HG02884 (cell line): ENCODE results near the gene ELOVL6.
A peak's percentile ranks its signal among the peaks of the same experiment; 100 is the strongest.
"Not testable (repeated sequence)": the region's sequence is repeated elsewhere in the genome, so short reads cannot be mapped to it uniquely, and the experiment has no call there.

Experiments
- ATAC-seq: cut with Tn5 transposase; IDR thresholded peaks from one replicate; pipeline ENCODE4 v1.9.1; 2021; ENCODE audit warnings: mild to moderate bottlenecking, moderate library complexity; ENCODE audit not compliant: unreplicated experiment

Gene ELOVL6

DNA sequence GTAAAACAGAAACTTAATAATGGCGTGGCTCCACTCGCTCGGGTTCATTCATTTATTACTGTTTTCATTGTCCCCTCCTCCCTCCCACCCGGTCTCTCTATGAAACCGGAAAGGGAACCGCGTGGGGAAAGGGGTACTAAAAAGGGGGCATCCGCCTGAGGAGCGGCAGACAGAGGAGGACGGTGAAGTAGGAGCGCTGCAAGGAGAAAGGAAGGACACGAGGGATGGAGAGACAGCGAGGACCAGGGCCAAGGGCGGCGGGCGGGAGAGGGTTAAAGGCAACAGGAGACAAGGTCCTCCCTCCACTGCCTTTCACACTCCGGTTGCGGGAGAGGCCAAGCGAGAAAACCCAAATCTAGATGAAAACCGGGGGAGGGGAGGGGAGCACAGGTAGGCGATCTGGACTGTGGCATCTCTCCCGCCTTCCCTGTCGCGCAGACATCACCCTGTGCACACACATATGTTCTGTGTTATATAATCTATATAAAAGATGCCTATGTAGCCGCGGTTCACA, 829 bp downstream of the ELOVL6 start:
- ATAC-seq, result peak; percentile 18

DNA sequence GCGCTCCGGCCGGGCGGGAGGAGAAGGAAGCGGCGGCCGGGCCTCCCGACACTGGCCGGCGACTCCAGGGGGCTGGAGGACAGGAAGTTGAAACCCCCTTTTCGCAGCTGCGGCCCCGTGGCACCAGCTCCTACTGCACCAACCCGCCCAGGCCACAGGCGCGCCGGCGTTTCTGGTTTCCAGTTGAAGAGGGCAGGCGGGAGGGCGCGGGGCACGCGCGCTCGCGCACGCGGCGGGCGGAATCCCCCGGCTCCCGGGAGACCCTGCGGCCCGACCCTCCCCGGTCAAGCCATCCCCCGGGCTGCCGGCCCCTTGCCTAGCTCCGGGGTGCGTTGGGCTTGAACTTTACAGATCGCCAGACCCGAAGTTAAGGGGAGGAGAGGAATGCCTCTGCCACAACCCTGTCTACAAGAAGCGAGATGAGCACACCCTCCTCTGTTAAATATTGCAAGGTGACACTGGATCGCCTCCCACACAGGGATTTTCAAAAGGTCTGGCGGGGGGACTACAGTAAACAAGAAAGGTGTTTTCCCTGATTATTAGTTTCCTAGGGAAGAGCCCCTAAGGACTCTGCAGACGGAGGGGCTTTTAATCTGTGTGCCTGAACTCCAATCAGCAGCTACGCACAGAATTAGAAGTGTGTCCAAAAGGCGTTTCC, 1.4 kb downstream of the ELOVL6 start:
- ATAC-seq, result peak; percentile 14

DNA sequence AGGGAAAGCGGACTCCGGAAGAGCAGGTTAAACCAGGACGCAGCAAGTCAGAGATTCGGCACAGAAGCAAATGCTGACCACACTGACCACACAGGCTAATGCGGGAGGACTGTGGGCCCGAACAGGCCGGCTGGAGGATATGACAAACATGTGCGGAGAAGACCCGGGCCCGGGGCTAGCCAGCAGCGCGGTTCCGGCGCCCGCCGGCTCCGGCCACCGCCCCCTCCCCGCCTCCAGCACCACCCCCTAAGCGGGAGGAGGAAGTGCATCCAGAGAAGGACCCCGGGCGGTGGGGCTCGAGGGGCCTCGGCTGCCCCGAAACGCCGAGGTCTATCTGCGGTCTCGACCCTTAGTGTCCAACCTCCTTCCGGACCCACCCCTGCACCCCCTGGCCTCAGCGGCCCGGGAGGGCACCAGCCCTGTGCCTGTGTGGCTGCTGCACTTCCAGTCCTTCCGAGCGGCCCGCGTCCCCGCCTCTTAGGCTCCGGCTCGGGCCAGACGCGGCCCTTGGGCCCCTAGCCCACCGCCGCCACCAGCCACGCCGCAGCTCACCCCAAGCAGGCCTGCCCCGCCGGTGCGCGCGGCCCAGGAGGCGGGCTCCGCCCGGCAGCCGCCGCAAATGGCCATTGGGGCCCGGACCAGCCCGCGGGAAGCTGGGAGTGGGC, 2.1 kb downstream of the ELOVL6 start:
- ATAC-seq, result peak; percentile 22

DNA sequence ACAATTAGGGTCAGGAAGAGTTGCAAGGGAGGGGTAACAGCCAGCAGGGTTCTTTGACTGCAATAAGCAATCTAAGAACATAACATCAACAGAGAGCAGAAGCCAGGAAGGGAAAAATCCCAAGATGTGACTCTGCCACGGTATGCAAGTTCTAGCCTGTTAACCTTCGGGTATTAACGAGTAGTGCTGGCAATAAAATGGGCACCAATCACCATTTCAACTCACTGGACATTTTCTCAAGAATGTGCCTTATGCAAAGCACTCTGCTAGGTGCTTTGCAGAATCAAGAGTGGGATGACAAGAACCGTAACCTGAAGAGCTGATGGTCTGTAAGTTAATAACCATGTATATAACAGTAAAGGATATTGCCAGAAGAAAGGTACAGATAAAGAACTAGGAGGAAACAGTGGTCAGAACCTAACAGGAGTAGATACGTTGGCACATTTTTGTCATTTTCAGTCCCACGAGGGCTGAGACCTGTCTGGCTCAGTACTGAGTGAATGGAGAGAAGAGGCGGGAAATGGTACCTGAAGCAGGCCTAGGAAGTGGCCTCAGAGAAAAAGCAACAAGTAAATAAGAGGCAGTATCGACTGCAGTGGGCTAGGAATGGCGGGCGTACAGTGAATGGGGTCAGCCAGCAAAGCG, 2.7 kb downstream of the ELOVL6 start:
- ATAC-seq, result peak; percentile 0

DNA sequence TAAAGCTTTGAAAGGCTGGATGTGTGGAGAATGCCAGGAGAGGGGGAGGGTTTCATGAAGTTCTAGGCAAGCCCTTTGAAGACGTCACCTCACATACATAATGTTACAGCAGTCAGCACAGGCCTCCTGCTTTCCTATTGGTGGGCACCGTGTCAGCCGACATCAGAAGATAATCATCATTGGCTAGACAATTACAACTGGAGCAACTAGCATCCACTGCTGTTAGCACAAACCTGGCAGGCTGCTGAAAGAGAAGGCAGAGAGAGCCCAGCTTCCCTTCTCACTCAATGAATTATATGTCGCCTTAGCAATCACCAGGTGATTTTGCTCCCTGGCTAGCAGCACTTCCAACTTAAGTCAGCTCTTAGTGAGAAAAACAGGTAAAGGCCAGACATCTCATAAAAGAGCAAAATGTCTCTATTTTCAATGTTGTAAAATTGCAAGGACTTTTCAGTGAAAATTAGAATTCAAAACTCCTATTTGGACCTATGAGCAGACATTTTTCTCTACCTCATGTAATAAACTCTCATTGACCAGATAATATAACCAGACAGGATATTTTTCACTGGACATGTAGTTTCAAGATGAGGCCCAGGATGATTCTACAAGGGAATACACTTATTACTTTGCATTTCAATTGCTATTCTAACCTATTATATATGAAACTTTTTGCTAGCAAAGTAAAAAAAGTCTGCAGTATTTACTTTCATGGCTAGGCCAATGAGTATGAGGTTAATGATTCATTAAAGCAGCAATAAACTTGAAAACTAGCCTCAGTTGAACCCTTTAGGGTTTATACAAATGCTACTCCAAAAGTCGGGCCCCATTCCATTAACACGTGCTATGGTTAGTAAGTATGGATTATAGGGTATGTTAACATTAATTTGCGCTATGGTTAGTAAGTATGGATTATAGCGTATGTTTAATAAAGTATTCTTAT, 4.3 kb downstream of the ELOVL6 start:
- ATAC-seq, result peak; percentile 76

DNA sequence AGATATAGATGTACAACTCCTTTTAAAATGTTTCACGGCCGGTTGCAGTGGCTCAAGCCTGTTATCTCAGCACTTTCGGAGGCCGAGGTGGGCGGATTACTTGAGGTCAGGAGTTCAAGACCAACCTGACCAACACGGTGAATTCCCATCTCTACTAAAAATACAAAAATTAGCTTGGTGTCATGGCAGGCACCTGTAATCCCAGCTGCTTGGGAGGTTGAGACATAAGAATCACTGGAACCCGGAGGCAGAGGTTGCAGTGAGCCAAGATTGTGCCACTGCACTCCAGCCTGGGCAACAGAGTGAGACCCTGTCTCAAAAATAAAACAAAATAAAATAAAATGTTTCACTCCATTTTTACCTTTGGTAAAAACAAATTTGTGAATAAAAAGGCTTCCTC, 5.1 kb downstream of the ELOVL6 start:
- not testable (repeated sequence) for ATAC-seq

DNA sequence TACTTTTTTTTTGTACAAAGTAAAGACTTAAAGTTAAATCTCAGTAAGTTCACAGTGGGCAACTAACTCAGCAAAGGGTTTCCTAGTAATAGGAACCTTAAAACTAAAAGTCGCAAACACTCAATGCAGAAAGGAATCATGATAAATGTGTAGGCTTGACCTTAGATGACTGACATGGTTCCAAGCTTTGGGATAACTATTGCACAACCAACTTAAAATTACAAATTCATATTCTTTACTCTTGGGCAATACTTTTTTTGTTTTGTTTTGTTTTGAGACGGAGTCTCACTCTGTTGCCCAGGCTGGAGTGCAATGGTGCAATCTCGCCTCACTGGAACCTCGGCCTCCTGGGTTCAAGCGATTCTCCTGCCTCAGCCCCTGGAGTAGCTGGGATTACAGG, 8.2 kb downstream of the ELOVL6 start:
- ATAC-seq, result no peak

DNA sequence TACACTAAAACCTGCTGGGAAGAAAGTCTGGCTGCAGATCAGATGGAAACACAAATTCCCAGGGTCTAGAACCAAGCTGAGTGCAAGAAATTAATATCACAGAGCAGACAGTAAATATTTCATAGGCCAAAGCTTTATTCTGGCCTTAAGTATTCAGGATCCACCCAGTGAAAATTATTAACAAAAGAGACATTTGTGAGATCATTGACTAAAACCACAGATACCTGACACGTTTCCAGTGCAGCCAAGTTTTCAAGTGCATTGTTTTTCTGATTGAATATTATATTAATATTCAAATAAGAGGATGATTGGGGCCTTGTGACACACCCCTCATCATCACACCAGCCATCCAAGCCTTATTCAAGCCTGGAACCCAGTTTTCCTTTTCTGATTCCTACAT, 10.3 kb downstream of the ELOVL6 start:
- no peak for ATAC-seq

DNA sequence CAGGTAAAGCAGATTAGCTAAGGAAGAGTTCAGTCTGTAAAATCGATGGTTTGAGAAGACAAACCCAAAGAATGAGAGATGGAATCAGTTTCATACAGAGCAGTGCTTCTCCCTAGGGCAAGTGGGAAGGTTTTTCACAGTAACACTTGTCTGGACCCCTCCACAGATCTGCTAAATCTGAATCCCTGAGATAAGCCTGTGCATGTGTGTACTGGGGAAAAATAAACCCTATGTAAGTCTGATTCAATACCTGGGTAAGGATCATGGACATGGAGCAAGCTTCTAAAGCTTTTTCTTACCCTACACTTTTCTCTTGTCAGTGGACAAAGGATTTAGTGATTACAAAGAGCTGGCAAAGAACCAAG, 13.6 kb downstream of the ELOVL6 start:
- ATAC-seq, result peak; percentile 13

DNA sequence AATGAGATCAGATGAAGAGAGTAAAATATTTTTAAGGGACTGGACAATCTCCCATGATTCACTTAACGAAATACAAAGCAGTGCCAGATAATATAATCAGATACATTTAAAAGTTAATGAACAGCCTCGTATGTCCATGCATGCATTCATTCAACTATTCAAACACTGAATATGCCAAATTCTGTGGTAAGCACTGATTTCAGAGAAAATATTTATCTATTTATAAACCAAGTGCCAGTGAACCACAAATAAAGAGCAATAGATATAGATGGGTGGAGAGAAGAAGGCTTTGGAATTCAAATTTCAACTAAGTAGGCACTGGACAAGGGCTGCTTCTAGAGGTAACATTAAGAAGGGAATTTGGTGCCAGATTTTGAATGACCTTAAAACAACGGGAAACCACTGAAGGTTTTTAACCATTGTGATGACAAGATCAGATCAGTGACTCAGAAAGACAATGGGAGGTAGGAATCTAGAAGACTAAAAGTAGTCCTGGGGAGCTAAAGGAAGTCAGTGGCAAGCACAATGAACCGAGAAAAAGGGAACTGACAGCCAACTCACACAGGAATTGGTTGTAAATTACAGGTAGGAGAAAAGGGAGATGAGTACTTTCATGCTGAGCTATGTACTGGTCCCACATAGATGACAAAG, 14.2 kb downstream of the ELOVL6 start:
- ATAC-seq, result peak; percentile 47

DNA sequence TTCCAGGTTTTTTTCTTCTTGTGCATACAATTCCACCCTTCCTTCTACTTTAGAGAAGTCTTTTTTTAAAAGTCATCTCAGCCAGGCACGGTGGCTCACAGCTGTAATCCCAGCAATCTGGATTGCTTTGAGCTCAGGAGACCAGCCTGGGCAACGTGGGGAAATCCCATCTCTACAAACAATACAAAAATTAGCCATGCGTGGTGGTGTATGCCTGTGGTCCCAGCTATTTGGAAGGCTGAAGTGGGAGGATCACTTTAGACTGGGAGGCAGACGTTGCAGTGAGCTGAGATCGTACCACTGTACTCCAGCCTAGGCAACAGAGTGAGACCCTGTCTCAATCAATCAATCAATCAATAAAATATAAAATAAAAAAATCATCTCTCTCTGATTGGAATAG, 14.8 kb downstream of the ELOVL6 start:
- ATAC-seq, result no peak

DNA sequence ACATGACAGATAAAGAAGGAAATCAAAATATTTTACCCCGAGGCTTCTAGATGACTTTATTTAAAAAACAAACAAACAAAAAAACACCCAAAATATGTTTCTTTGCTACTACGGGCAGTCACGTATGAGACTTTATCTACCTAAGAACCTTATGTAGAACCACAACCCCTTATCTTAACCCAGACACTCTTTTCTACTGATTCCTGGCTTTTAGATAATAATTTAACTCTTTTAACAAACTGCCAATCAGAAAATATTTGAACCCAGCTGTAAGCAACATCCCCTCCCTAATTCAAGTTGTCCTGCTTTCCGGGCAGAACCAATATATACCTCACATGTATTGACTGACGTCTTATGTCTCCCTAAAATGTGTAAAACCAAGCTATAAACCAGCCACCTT, 15.4 kb downstream of the ELOVL6 start:
- no peak for ATAC-seq

DNA sequence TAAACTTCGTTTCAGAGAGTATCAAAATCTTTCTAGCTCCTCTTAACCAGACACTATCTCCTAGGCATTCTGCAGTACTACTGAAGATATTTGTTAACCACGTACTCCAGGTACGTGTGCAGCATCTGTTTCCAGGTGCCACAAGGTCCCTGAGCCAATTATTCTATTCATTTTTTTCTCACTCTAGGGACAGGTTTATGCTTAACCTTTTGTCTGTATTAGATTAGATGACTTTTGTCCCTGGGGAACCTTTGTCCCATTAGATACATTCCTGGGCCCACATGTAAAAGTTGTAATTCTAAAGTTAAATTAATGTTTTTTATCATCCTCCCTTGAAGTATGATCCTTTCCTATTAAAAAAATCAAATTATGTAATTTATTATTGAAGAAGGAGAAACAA, 16.5 kb downstream of the ELOVL6 start:
- no peak for ATAC-seq

DNA sequence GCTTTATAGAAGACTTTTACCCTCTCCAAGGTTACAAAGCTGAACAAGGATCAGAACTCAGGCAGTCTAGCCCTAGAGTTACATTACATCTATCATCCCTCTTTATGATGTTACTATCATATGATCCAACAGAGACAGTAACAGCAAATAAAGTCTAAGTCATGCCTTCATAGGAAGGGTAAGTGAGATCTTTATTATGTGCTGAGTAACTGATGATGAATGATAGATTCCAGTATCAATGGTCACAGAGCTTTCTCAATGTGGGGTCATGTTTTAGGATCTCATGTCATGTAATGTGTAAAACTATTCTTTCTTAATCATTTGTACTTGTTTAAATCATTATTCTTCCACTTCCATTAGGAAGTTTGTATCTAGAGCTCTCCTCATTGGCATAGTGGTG, 22.8 kb downstream of the ELOVL6 start:
- no peak for ATAC-seq

DNA sequence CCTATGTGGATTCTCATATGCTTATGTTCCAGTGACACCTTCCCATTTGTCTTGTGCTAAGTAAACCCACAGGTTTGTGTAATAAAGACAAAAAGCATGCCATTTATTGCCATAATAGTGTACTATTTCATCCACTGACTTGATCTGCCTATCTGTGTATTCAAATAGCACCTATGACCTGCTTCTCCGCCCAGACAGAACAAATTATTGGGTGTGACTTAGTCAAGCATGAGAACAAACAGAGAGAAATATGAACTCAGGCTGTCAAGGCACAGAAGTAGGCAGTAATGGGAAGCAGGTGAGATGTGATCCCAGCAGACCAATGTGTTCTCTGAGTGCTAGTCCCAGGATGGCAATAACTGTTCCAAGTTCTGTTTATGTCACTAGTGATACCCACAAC, 25.4 kb downstream of the ELOVL6 start:
- ATAC-seq, result no peak

DNA sequence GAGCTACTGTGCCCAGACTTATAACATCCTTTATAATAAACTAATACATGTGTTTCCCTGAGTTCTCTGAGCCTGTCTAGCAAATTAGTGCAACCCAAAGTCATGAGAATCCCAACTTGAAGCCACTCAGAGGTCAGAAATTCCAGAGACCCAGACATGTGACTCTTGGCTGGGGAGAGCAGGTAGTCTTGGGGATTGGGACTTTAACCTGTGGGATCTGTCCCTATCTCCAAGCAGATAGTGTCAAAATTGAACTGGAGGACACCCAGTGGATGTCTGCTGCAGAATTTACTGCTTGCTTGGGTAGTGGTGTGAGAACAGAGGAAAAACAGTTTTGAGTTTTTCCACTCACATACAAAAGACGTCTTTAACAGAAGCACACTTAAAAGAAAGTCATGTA, 26.4 kb downstream of the ELOVL6 start:
- no peak for ATAC-seq

DNA sequence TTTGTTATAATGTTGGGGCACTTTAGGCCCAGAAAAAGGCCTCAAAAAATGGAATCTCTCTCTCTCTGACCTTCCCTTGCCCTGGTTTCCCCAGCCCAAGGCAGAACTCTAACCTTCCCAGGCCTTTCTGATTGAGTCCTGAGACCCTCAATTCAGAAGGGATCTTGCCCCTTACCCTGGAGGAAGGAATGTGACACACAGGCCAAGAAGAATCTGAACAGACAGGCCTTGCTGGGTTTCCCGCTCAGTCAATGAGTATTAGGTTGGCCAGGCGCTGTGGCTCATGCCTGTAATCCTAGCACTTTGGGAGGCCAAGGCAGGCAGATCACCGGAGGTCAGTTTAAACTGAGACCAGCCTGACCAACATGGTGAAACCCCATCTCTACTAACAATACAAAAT, 27.6 kb downstream of the ELOVL6 start:
- no peak for ATAC-seq

DNA sequence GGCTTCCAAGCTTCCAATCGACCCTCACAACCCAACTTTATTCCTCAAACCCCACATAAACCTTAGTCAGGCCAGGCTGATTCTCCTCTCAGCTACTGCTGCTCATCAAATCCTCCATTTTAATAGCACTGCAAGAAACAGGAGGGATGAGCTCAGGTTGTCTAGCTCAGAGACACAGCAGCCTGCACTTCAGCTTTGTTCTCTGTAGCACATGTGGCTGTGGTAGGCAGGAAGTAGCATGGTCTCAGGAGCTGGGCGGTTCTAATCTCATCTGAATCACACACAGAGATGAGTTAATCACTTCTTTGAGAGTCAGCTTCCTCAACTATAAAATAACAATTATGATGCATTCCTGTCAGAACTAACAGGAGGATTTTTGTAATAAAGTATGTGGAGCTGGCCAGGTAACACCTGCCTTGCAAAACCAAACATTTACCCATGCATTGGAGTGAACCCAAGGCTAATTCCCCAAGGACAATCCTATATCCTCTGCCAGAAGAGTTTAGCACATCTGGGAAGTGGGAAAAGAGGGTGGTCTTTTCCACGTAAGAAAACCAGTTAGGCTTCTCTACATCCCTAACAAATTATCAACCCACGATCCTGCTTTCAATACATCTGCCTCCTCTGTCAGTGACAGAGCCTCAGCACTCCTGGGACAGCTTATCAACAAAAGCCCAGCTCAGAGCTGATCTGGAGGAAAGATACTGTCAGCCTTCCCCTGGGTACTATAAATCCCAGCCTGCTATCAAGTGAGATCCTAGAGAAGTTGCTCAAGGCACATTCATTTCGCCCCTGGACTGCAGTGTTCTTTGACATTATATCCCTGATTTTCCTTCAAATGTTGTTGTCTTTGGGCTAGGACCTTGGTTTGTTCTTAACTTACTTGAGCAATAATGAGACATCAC, 32.8 kb downstream of the ELOVL6 start:
- ATAC-seq, result no peak

DNA sequence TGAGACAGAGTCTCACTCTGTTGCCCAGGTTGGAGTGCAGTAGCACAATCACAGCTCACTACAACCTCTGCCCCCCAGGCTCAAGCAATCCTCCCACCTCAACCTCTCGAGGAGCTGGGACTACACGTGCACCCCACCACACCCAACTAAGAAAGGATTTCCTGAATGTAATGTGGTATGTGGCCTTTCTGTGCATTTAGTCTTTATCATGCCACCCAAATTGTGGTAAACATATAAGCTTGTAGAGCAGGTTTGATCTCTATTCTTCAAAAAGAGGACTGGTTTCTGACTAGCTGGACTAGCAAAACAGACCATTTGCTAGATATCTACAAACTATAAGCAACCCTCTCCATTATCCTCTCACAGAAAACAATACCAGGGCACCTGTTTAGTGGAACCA, 33.6 kb downstream of the ELOVL6 start:
- no peak for ATAC-seq

DNA sequence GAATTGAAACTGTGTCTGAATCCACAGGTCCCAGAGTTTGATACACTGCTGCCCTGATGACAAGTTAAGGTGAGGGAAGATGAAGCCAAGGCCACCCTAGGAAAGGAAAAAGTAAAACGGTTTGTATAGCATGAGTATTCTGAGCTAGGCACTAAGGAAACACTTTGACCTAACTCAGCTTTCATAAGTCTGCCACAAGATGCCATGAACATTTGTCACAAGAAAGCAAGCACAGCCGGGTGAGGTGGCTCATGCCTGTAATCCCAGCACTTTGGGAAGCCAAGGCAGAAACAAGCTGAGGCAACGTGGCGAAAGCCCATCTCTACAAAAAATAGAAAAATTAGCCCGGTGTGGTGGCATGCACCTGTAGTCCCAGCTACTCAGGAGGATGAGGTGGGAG, 34.2 kb downstream of the ELOVL6 start:
- ATAC-seq, result no peak
